Anterior cingulate cortex (tissue), 58 donors: Measurements from ENCODE around the gene STK10.

Source experiments
- DNase-seq, 58 donors: peaks; one replicate each; lab custom pipeline; 2025; lab: John Stamatoyannopoulos, UW

Gene STK10

GRCh38 chr5:172144931-172145869 lies 42.8 kb downstream of the STK10 start:
- peak in 8 of 58 donors; percentile 5 to 43 (median 28) for DNase-seq

- DNase-seq, result peak in 27 of 58 donors; percentile 3 to 63 (median 27)
These were observed 43.7 kb downstream of the STK10 start for GRCh38 chr5:172144291-172144815.

- DNase-seq, result no peak
These were observed 44.1 kb downstream of the STK10 start for GRCh38 chr5:172143875-172144274.

- no peak for DNase-seq
These were observed 45.3 kb downstream of the STK10 start for GRCh38 chr5:172142709-172143215.

GRCh38 chr5:172141949-172142319 lies 46.1 kb downstream of the STK10 start:
- no peak for DNase-seq

- no peak for DNase-seq
These were observed 47.2 kb downstream of the STK10 start for GRCh38 chr5:172140866-172141265.

GRCh38 chr5:172140120-172140519 lies 47.9 kb downstream of the STK10 start:
- DNase-seq, result no peak

GRCh38 chr5:172137046-172137445 lies 51.0 kb downstream of the STK10 start:
- DNase-seq, result no peak

- DNase-seq, result peak in 1 of 58 donors; percentile 7
These were observed 54.5 kb downstream of the STK10 start for GRCh38 chr5:172133359-172134029.

GRCh38 chr5:172131690-172132089 lies 56.3 kb downstream of the STK10 start:
- DNase-seq, result no peak

GRCh38 chr5:172129256-172129910 lies 58.6 kb downstream of the STK10 start:
- DNase-seq, result no peak

- no peak for DNase-seq
These were observed 60.4 kb downstream of the STK10 start for GRCh38 chr5:172127581-172127980.

GRCh38 chr5:172123269-172123692 lies 64.7 kb downstream of the STK10 start:
- peak in 47 of 58 donors; percentile 5 to 80 (median 40) for DNase-seq

GRCh38 chr5:172119921-172120688 lies 67.9 kb downstream of the STK10 start:
- DNase-seq, result no peak

GRCh38 chr5:172118891-172119290 lies 69.1 kb downstream of the STK10 start:
- DNase-seq, result peak in 1 of 58 donors; percentile 21

GRCh38 chr5:172117977-172118701 lies 69.9 kb downstream of the STK10 start:
- DNase-seq, result no peak

- no peak for DNase-seq
These were observed 72.5 kb downstream of the STK10 start for GRCh38 chr5:172115541-172115982.

GRCh38 chr5:172114875-172115422 lies 73.1 kb downstream of the STK10 start:
- peak in 1 of 58 donors; percentile 15 for DNase-seq

- DNase-seq, result no peak
These were observed 75.0 kb downstream of the STK10 start for GRCh38 chr5:172113036-172113435.
